Spinal cord (tissue), 10 donors: ENCODE measurements around the gene SND1. TPM values are rescaled to one million over a fixed set of nuclear protein-coding genes. Genes with fewer than 3 reads are reported as not detected.

Source experiments
- DNase-seq, 6 donors: peaks; one replicate each; pipeline versions ENCODE4 v3.0.0 to v3.0.0-alpha.2; 2013 to 2015; ENCODE audit warnings: low spot score in 6 of 6, low read depth in 4 of 6
- H3K27ac ChIP-seq: one replicate; pipeline ENCODE4 v1.5.1; 2013; ENCODE audit warnings: low read depth, low read length, control low read depth
- H3K27me3 ChIP-seq: one replicate; pipeline ENCODE4 v1.6.1; 2013; ENCODE audit warnings: low read length; ENCODE audit not compliant: control insufficient read depth, insufficient read depth
- H3K36me3 ChIP-seq: one replicate; pipeline ENCODE4 v1.6.1; 2013; ENCODE audit warnings: low read length; ENCODE audit not compliant: control insufficient read depth, insufficient read depth
- H3K4me1 ChIP-seq: one replicate; pipeline ENCODE4 v1.6.1; 2013; ENCODE audit warnings: low read length; ENCODE audit not compliant: control insufficient read depth, insufficient read depth
- H3K4me3 ChIP-seq: one replicate; pipeline ENCODE4 v1.5.1; 2013; ENCODE audit warnings: low read depth, low read length, control low read depth
- H3K9me3 ChIP-seq: one replicate; pipeline ENCODE4 v1.6.1; 2013; ENCODE audit warnings: low read length; ENCODE audit not compliant: control insufficient read depth, insufficient read depth
- WGBS: methylation state at CpG from one replicate; pipeline ENCODE4 v1.1.5; 2013; ENCODE audit warnings: missing lambda C conversion rate; ENCODE audit not compliant: insufficient coverage; 5-methylcytosine and 5-hydroxymethylcytosine counted together
- polyA plus RNA-seq, 2 donors: library from polyadenylated mRNA; unstranded; fragments of 120-200 nt; gene quantifications; one replicate each; pipeline ENCODE4 v1.2.1, GENCODE V29; 2013; ENCODE audit not compliant: insufficient read length in 2 of 2
- total RNA-seq, 2 donors: library from RNA; depleted of rRNA in 1 of 2; stranded (reverse); fragments of 120-200 nt in 1 of 2; fragments of >200 nt in 1 of 2; gene quantifications; one replicate each; pipeline versions ENCODE4 v1.2.3 to v1.2.4, GENCODE V29; 2013 to 2014
- donor health status: healthy.

The SND1 gene
- total and polyA plus RNA-seq, 4 donors, result 72.1 to 125 (median 91.3) TPM

GRCh38 chr7:128093614-128094570 is 441.9 kb downstream of the SND1 start:
- Histone ChIP-seq H3K4me1 (peaks cover 52% of the 10 kb centered on the region), H3K27me3 (no peaks in the 10 kb centered on the region), H3K9me3 (no peaks in the 10 kb centered on the region), H3K4me3 (no peak overlapping the region), H3K36me3 (peaks cover 28% of the 10 kb centered on the region), H3K27ac (no peak overlapping the region)
- WGBS, result 46% methylated on average over 12 of the region's 14 CpGs
- peak in 2 of 6 donors; percentile 77 for DNase-seq

- Histone ChIP-seq H3K4me1 (peaks cover 51% of the 10 kb centered on the region), H3K27ac (no peak overlapping the region), H3K4me3 (no peak overlapping the region), H3K36me3 (peaks cover 20% of the 10 kb centered on the region), H3K9me3 (no peaks in the 10 kb centered on the region), H3K27me3 (no peaks in the 10 kb centered on the region)
- 76% methylated on average over 7 of the region's 8 CpGs for WGBS
- no peak for DNase-seq
These were observed 442.7 kb downstream of the SND1 start for GRCh38 chr7:128094686-128095085.

GRCh38 chr7:128097211-128097731 is 445.3 kb downstream of the SND1 start:
- WGBS, result 93% methylated on average over 6 of the region's 7 CpGs

GRCh38 chr7:128098629-128099028 is 446.6 kb downstream of the SND1 start:
- Histone ChIP-seq H3K36me3 (no peaks in the 10 kb centered on the region), H3K27ac (no peak overlapping the region), H3K4me1 (peaks cover 22% of the 10 kb centered on the region), H3K9me3 (no peaks in the 10 kb centered on the region), H3K27me3 (peaks cover under 1% of the 10 kb centered on the region), H3K4me3 (no peak overlapping the region)
- no peak for DNase-seq
- 100% methylated on average over 2 of the region's 5 CpGs for WGBS

More at GRCh38 chr7:128097211-128097731, 445.3 kb downstream of the SND1 start:
- H3K27me3 ChIP-seq, result no peaks in the 10 kb centered on the region
- no peak for DNase-seq
- H3K27ac ChIP-seq, result no peak overlapping the region
- H3K36me3 ChIP-seq, result no peaks in the 10 kb centered on the region
- peaks cover 30% of the 10 kb centered on the region for H3K4me1 ChIP-seq
- no peaks in the 10 kb centered on the region for H3K9me3 ChIP-seq
- H3K4me3 ChIP-seq, result no peak overlapping the region

- peaks cover 22% of the 10 kb centered on the region for H3K4me1 ChIP-seq
- WGBS, result 87% methylated on average over 5 of the region's 5 CpGs
- H3K4me3 ChIP-seq, result no peak overlapping the region
- H3K27me3 ChIP-seq, result peaks cover 7% of the 10 kb centered on the region
- H3K9me3 ChIP-seq, result no peaks in the 10 kb centered on the region
- no peaks in the 10 kb centered on the region for H3K36me3 ChIP-seq
- DNase-seq, result no peak
- H3K27ac ChIP-seq, result no peak overlapping the region
These were observed 447.2 kb downstream of the SND1 start for GRCh38 chr7:128099204-128099671.

DNA sequence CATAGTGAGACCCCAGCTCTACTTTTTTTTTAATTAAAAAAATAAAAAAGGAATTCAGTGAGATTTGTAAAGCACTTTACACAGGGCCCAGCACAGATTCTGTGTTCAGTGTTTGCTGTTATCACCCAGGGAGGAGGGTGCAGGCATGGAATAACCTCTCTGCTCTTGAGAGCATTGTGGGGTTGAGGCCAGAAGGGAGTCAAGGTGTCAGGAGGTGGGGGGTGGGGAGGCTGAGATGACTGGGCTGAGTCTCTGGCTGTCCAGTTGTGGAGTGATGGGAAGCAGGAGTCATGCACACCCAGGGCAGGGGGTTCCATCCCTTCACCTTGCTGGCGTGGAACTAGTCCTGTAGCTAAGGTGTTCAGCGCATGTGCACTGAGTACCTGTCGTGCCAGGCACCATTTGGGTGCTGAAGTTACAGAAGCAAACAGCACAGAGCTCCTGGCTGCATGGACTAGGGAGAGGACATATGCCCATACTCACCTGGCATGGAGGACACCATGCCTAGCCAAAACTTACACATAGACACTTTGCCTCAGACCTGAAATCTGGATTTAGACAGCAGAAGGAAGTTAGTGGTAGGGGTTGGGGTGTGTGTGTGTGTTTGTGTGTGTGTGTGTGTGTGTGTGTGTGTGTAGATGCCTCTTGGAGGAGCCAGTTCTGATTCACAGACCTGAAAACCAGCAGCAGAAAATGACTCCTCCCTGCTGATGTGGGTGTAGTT is 448.4 kb downstream of the SND1 start:
- peaks cover 7% of the 10 kb centered on the region for H3K27me3 ChIP-seq
- no peaks in the 10 kb centered on the region for H3K9me3 ChIP-seq
- H3K36me3 ChIP-seq, result no peaks in the 10 kb centered on the region
- no peak overlapping the region for H3K27ac ChIP-seq
- DNase-seq, result no peak
- WGBS, result 100% methylated on average over 3 of the region's 3 CpGs
- H3K4me1 ChIP-seq, result peaks cover 19% of the 10 kb centered on the region
- no peak overlapping the region for H3K4me3 ChIP-seq

GRCh38 chr7:128100949-128101713 is 449.1 kb downstream of the SND1 start:
- H3K4me3 ChIP-seq, result no peak overlapping the region
- peaks cover 20% of the 10 kb centered on the region for H3K4me1 ChIP-seq
- DNase-seq, result no peak
- 56% methylated on average over 9 of the region's 10 CpGs for WGBS
- no peak overlapping the region for H3K27ac ChIP-seq
- no peaks in the 10 kb centered on the region for H3K9me3 ChIP-seq
- peaks cover 7% of the 10 kb centered on the region for H3K27me3 ChIP-seq
- H3K36me3 ChIP-seq, result no peaks in the 10 kb centered on the region

- H3K4me3 ChIP-seq, result no peak overlapping the region
- no peak overlapping the region for H3K27ac ChIP-seq
- 87% methylated on average over 5 of the region's 7 CpGs for WGBS
- no peaks in the 10 kb centered on the region for H3K36me3 ChIP-seq
- no peaks in the 10 kb centered on the region for H3K9me3 ChIP-seq
- peaks cover 20% of the 10 kb centered on the region for H3K4me1 ChIP-seq
- peaks cover 7% of the 10 kb centered on the region for H3K27me3 ChIP-seq
- DNase-seq, result no peak
These were observed 450.7 kb downstream of the SND1 start for GRCh38 chr7:128102490-128103291.
